AG09309 (cell line): ENCODE data around the gene ZNF106.

ENCODE experiments used
- DNase-seq: peaks from one replicate; pipeline ENCODE4 v3.0.0-alpha.2; 2010; ENCODE audit warnings: low read depth
- H3K4me3 ChIP-seq: 2 replicates; pipeline ENCODE4 v1.5.1; 2011; ENCODE audit warnings: mild to moderate bottlenecking, low read depth, low read length, moderate library complexity; ENCODE audit not compliant: control insufficient read depth
- TF ChIP-seq, protein P1 (sequence below): IDR thresholded peaks from 2 replicates; pipeline ENCODE4 v1.5.1; 2011; ENCODE audit warnings: mild to moderate bottlenecking, low read depth, low read length, inconsistent platforms; ENCODE audit not compliant: insufficient read depth, control insufficient read depth; ENCODE audit errors: missing control alignments

The ZNF106 gene

DNA sequence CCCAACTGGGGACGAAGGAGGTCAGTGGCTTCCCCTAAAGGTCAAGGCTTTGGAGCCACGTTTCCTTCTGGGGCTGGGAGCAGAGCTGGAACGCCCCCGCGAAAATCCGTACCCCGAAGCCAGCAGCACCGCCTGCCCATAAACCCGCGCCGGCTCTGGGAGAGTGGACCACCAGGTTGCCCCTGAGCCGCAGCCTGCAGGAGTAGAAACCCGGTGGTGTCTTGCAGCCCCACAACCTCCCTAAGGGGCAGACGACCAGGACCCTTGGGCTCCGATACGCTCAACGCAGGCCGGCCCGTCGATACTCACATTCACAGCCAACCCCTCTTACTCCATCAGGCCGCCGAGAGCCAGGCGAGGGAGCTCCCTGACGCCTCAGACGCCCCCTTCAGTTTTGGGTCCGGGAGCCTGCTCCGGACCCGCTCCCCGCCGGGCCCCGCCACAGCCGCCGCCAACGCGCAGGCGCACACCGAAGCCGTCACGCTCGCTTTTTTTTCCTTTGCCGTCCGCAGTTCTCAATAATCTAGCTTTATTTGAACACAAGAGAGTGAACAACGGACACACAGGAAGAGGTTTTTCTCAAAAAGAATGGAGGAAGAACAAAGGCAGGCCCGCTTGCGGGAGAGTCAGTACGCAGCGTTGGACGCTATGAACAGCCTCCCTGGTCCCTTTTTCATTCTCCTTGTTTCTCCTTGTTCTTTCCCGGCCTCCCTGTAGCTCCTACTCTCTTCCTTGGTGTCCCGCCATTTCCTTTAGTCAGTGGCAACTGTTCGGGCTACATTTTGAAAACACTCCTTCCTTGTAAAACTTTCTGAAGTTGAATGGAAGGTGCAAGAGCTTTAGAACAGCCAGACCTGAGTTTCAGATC lies at the start of gene ZNF106:
TSS of gene ZNF106 (minus strand) at position 471 of the 868 bp plus-strand sequence. CDS start 18,852 bp downstream, outside the sequence.
- DNase-seq: peak; percentile 69
- peak within 1 kb of the TSS; percentile 96 for H3K4me3 ChIP-seq
- TF ChIP-seq, protein P1, sequence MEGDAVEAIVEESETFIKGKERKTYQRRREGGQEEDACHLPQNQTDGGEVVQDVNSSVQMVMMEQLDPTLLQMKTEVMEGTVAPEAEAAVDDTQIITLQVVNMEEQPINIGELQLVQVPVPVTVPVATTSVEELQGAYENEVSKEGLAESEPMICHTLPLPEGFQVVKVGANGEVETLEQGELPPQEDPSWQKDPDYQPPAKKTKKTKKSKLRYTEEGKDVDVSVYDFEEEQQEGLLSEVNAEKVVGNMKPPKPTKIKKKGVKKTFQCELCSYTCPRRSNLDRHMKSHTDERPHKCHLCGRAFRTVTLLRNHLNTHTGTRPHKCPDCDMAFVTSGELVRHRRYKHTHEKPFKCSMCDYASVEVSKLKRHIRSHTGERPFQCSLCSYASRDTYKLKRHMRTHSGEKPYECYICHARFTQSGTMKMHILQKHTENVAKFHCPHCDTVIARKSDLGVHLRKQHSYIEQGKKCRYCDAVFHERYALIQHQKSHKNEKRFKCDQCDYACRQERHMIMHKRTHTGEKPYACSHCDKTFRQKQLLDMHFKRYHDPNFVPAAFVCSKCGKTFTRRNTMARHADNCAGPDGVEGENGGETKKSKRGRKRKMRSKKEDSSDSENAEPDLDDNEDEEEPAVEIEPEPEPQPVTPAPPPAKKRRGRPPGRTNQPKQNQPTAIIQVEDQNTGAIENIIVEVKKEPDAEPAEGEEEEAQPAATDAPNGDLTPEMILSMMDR: no peak

DNA sequence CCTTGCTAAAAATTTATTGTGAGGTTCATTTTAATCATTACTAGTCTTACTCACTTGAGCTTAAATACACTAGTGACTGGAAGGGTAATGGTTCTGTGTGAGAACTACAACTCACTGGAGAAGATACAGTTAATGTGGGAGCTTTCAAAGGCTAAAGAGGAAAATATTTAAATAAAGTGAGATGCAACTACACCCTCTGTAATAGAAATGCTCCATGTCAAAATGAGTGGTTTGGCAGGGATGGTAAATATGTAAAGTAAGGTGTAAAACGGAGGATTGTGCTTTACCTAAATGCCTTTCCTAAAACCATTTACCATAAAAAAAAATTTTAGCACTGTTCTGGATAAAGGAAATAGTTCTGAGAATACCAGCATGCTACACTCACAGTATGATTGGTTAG lies 42.3 kb upstream of the ZNF106 start:
- TF ChIP-seq, protein P1: no peak
- no peak for DNase-seq
- H3K4me3 ChIP-seq: no peak overlapping the region

DNA sequence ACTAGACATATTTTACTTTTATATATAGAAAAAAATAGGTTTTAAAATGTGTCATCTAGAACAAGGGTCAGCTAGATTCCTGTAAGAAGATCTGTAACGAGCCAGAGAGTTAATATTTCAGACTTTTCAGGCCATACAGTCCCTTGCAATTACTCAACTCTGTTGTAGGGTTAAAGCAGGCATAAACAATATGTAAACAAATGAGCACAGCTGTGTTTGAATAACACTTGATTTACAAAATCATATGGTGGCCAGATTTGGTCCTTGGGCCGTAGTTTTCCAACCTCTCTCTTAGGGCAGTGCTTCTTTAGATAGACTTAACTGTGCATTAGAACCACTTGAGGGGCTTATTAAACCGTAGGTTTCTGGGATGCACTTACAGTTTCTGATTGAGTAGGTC lies 38.0 kb upstream of the ZNF106 start:
- TF ChIP-seq, protein P1: no peak
- H3K4me3 ChIP-seq: no peak overlapping the region
- DNase-seq: no peak

DNA sequence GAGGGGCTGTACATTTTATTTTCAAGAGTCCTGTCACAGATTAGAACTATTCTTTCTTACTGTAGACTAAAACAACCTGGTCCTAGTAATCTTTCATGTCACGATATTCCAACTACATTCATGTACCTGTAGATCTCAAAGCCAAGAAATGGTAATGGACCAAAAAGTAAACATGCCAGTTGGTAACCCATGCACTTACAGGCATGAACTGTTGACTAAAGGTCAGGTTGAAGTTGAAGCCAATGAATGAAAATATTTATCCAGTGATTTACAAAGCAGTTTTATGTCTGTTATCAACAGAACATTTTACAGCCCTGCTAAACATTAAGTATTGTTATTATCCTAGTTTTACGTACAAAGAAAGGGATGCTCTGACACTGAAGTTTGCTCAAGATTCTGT lies 32.4 kb upstream of the ZNF106 start:
- H3K4me3 ChIP-seq: no peak overlapping the region
- no peak for DNase-seq
- TF ChIP-seq, protein P1: no peak

DNA sequence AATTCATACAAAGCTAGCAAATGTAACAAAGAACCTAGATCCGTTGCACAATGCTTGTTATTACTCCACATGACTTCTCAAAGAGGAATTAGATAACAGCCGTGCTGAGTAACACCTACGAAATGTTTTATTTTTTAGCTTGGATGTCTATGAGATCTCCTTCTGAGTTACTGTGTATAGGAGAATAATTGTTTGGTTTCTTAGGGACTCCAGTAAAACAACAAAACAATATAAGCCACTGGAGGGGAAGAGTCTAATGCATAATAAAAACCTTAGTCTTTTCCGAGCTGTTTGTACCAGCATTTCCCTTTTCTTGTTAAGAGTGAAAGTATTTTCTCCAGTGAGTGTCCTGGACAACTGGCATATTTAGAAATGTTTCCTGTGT lies 20.1 kb upstream of the ZNF106 start:
- DNase-seq: no peak
- TF ChIP-seq, protein P1: no peak
- no peak overlapping the region for H3K4me3 ChIP-seq

DNA sequence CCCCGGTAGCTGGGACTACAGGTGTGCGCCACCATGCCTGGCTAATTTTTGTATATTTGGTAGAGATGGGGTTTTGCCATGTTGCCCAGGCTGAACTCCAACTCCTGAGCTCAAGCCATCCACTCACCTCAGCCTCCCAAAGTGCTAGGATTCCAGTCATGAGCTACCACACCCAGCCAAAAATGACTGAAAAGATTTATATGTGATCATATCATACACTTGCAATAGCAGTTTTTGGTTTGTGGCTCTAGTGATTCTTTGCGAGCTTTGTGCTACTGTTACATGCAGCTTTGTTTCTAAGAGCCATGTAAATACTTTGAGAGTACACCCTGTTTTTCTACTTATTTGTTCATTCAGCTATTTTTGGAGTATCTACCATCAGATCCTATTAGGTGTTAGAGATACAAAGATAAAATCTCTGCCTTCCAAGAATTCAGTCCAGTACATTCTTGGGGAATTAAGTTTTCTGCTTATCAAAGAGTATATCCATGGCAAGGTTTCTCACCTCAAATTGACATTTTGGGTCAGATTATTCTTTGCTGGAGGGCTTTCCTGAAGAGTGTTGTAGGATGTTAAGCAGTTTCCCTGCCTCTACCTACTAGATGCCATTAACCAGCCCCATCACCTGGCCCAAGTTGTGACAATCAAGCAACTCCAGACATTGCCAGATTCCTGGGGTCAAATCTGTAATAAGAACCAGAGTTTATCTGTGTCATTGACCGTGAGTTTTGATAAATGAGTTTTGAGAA lies 19.5 kb upstream of the ZNF106 start:
- DNase-seq: no peak
- H3K4me3 ChIP-seq: no peak overlapping the region
- TF ChIP-seq, protein P1: no peak
